Measurements from ENCODE around the gene CCM2.

GRCh38 chr7:44964384-44964830, 35.6 kb upstream of the CCM2 start:
- TF ChIP-seq CTCF (IDR thresholded peaks at IDR 0.05) (no peak), EP300 (IDR thresholded peaks at IDR 0.05) (no peak), POLR2A (IDR thresholded peaks at IDR 0.05) (no peak)

All from ovary (tissue), 3 donors.